Neural cell (in vitro differentiated cells): ENCODE measurements around the gene MAML3. TPM values are rescaled to one million over a fixed set of nuclear protein-coding genes. Genes with fewer than 3 reads are reported as not detected.

Source experiments
- H2AFZ ChIP-seq: fragments of 200-600, 300-800 bp; sonication (generic), shearing (Covaris generic); 2 replicates; pipeline ENCODE4 v1.6.0; 2014; ENCODE audit warnings: low read depth, mild to moderate bottlenecking, antibody characterized with exemption, low read length, moderate library complexity
- H3F3A ChIP-seq: fragments of 200-600 bp; shearing (Covaris generic); 2 replicates; pipeline ENCODE4 v1.6.1; 2016; ENCODE audit warnings: mild to moderate bottlenecking, moderate library complexity, mixed read lengths, antibody characterized with exemption, low read length; ENCODE audit not compliant: insufficient read depth, poor library complexity, severe bottlenecking
- H3K27ac ChIP-seq: fragments of 200-600, 300-800 bp; sonication (generic), shearing (Covaris generic); 2 replicates; pipeline ENCODE4 v1.5.1; 2014; ENCODE audit warnings: mild to moderate bottlenecking, low read length, moderate library complexity
- H3K27me3 ChIP-seq: fragments of 300-800, 200-600 bp; sonication (generic), shearing (Covaris generic); 2 replicates; pipeline ENCODE4 v1.6.0; 2014; ENCODE audit warnings: mild to moderate bottlenecking, low read depth, low read length, moderate library complexity; ENCODE audit not compliant: insufficient read depth
- H3K36me3 ChIP-seq: fragments of 300-800, 200-600 bp; sonication (generic), shearing (Covaris generic); 2 replicates; pipeline ENCODE4 v1.5.1; 2014; ENCODE audit warnings: mild to moderate bottlenecking, antibody characterized with exemption, low read length, moderate library complexity; ENCODE audit not compliant: insufficient read depth
- H3K4me2 ChIP-seq: fragments of 300-800, 200-600 bp; sonication (generic), shearing (Covaris generic); 2 replicates; pipeline ENCODE4 v1.6.0; 2014; ENCODE audit warnings: mild to moderate bottlenecking, low read length
- H3K4me3 ChIP-seq: fragments of 300-800, 200-600 bp; sonication (generic), shearing (Covaris generic); 2 replicates; pipeline ENCODE4 v1.5.1; 2014; ENCODE audit warnings: mild to moderate bottlenecking, low read length, moderate library complexity
- H3K79me2 ChIP-seq: fragments of 200-600 bp; shearing (Covaris generic); replicated peaks from 2 replicates; pipeline ENCODE4 v1.6.0; 2014; ENCODE audit warnings: mild to moderate bottlenecking, low read length, moderate library complexity; ENCODE audit not compliant: insufficient read depth
- H3K9ac ChIP-seq: fragments of 300-800, 200-600 bp; sonication (generic), shearing (Covaris generic); 2 replicates; pipeline ENCODE4 v1.6.1; 2016; ENCODE audit warnings: mild to moderate bottlenecking, low read length, mixed read lengths
- H3K9me2 ChIP-seq: fragments of 200-600 bp; shearing (Covaris generic); 2 replicates; pipeline ENCODE4 v1.6.1; 2016; ENCODE audit warnings: mild to moderate bottlenecking, low read length, mixed read lengths; ENCODE audit not compliant: insufficient read depth
- H3K9me3 ChIP-seq: fragments of 200-600, 300-800 bp; sonication (generic), shearing (Covaris generic); 2 replicates; pipeline ENCODE4 v1.6.1; 2016; ENCODE audit warnings: mild to moderate bottlenecking, mixed run types, low read length, moderate library complexity, mixed read lengths
- H4K20me1 ChIP-seq: fragments of 200-600 bp; shearing (Covaris generic); 2 replicates; pipeline ENCODE4 v1.6.1; 2016; ENCODE audit warnings: mild to moderate bottlenecking, mixed run types; ENCODE audit not compliant: insufficient read depth
- CTCF ChIP-seq: fragments of 450-650 bp; IDR thresholded peaks from 2 replicates; pipeline ENCODE4 v1.5.1; 2014; ENCODE audit warnings: antibody characterized with exemption, mild to moderate bottlenecking, moderate library complexity; ENCODE audit not compliant: poor library complexity, severe bottlenecking
- EP300 ChIP-seq: fragments of 450-650 bp; conservative IDR thresholded peaks from 2 replicates; pipeline ENCODE4 v1.6.1; 2014; ENCODE audit warnings: antibody characterized with exemption, mild to moderate bottlenecking, moderate library complexity; ENCODE audit not compliant: poor library complexity, severe bottlenecking
- EZH2 ChIP-seq: fragments of 200-600, 300-800 bp; shearing (Covaris generic), sonication (generic); IDR thresholded peaks from 2 replicates; pipeline ENCODE4 v1.6.1; 2014; ENCODE audit warnings: antibody characterized with exemption, low read length, borderline replicate concordance, mild to moderate bottlenecking; ENCODE audit not compliant: insufficient read depth, poor library complexity, severe bottlenecking
- MXI1 ChIP-seq: fragments of 450-650 bp; conservative IDR thresholded peaks from 2 replicates; pipeline ENCODE4 v1.6.1; 2014; ENCODE audit warnings: antibody characterized with exemption, mild to moderate bottlenecking; ENCODE audit not compliant: poor library complexity, severe bottlenecking
- POLR2AphosphoS5 ChIP-seq: IDR thresholded peaks from 2 replicates; pipeline ENCODE4 v1.6.1; 2012
- RAD21 ChIP-seq: fragments of 450-650 bp; conservative IDR thresholded peaks from 2 replicates; pipeline ENCODE4 v1.6.1; 2014; ENCODE audit warnings: antibody characterized with exemption, mild to moderate bottlenecking, moderate library complexity
- REST ChIP-seq: IDR thresholded peaks from 2 replicates; pipeline ENCODE4 v1.6.1; 2012; ENCODE audit warnings: borderline replicate concordance
- SMC3 ChIP-seq: fragments of 450-650 bp; conservative IDR thresholded peaks from 2 replicates; pipeline ENCODE4 v1.6.1; 2014; ENCODE audit warnings: antibody characterized with exemption, mild to moderate bottlenecking, moderate library complexity; ENCODE audit not compliant: poor library complexity
- TAF1 ChIP-seq: IDR thresholded peaks from 2 replicates; pipeline ENCODE4 v1.6.1; 2012; ENCODE audit warnings: low read depth
- polyA plus RNA-seq: library from polyadenylated mRNA; depleted of rRNA; stranded (reverse); fragments of >200 nt; gene quantifications from 2 replicates; pipeline ENCODE4 v1.2.3, GENCODE V29; 2014

The MAML3 gene
- polyA plus RNA-seq, 1 donor from 2014 or later, result 10.2 TPM

- Histone ChIP-seq H3K9ac (no peak overlapping the region), H3K4me3 (no peak overlapping the region), H3K79me2 (no peaks in the 10 kb centered on the region)
Measured at GRCh38 chr4:139908636-139909437, 245.1 kb downstream of the MAML3 start.

More at GRCh38 chr4:139908636-139909437, 245.1 kb downstream of the MAML3 start:
- no peak overlapping the region for H3K27ac ChIP-seq
- H3K36me3 ChIP-seq, result peaks cover 3% of the 10 kb centered on the region
- no peaks in the 10 kb centered on the region for H3K9me2 ChIP-seq
- H3K9me3 ChIP-seq, result no peaks in the 10 kb centered on the region
- H3K4me2 ChIP-seq, result no peak overlapping the region
- H2AFZ ChIP-seq, result no peak overlapping the region
- TF ChIP-seq TAF1 (no peak), CTCF (no peak), EZH2 (no peak), RAD21 (no peak), EP300 (no peak), REST (no peak), SMC3 (no peak), MXI1 (no peak), POLR2AphosphoS5 (no peak)
- H4K20me1 ChIP-seq, result no peaks in the 10 kb centered on the region
- no peaks in the 10 kb centered on the region for H3F3A ChIP-seq
- H3K27me3 ChIP-seq, result no peaks in the 10 kb centered on the region
